ENCODE data around the gene ITPRIP. TPM values are rescaled to one million over a fixed set of nuclear protein-coding genes. Genes with fewer than 3 reads are reported as not detected.

The ITPRIP gene
- total RNA-seq, 1 donor from 2014 or later = 14.5 TPM

GRCh38 chr10:104336821-104337467 is 1.3 kb downstream of the ITPRIP start:
- H3K4me1 Mint-ChIP-seq (ENCODE audit: low read depth) = peaks cover 53% of the 10 kb centered on the region
- TF ChIP-seq, protein P1, sequence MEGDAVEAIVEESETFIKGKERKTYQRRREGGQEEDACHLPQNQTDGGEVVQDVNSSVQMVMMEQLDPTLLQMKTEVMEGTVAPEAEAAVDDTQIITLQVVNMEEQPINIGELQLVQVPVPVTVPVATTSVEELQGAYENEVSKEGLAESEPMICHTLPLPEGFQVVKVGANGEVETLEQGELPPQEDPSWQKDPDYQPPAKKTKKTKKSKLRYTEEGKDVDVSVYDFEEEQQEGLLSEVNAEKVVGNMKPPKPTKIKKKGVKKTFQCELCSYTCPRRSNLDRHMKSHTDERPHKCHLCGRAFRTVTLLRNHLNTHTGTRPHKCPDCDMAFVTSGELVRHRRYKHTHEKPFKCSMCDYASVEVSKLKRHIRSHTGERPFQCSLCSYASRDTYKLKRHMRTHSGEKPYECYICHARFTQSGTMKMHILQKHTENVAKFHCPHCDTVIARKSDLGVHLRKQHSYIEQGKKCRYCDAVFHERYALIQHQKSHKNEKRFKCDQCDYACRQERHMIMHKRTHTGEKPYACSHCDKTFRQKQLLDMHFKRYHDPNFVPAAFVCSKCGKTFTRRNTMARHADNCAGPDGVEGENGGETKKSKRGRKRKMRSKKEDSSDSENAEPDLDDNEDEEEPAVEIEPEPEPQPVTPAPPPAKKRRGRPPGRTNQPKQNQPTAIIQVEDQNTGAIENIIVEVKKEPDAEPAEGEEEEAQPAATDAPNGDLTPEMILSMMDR (IDR thresholded peaks at IDR 0.05) = no peak
- H3K9me3 Mint-ChIP-seq (ENCODE audit: low read depth) = no peaks in the 10 kb centered on the region
- peak overlapping the region; percentile 97 for H3K4me3 Mint-ChIP-seq (ENCODE audit: unreplicated experiment)
- H3K36me3 Mint-ChIP-seq (ENCODE audit: low read depth) = no peaks in the 10 kb centered on the region
- H3K27me3 Mint-ChIP-seq (ENCODE audit: low read depth) = no peaks in the 10 kb centered on the region
- peak overlapping the region; percentile 100 for H3K27ac Mint-ChIP-seq (ENCODE audit: unreplicated experiment)
- DNase-seq (ENCODE audit: low spot score) = no peak

- TF ChIP-seq, protein P1 (IDR thresholded peaks at IDR 0.05) = no peak
- Mint-ChIP-seq H3K27ac (ENCODE audit: unreplicated experiment) (no peak overlapping the region), H3K36me3 (ENCODE audit: low read depth) (no peaks in the 10 kb centered on the region), H3K4me1 (ENCODE audit: low read depth) (peaks cover 67% of the 10 kb centered on the region), H3K4me3 (ENCODE audit: unreplicated experiment) (no peak overlapping the region), H3K9me3 (ENCODE audit: low read depth) (no peaks in the 10 kb centered on the region), H3K27me3 (ENCODE audit: low read depth) (no peaks in the 10 kb centered on the region)
- DNase-seq (ENCODE audit: low spot score) = no peak
Measured at GRCh38 chr10:104334965-104335650, 3.2 kb downstream of the ITPRIP start.

DNA sequence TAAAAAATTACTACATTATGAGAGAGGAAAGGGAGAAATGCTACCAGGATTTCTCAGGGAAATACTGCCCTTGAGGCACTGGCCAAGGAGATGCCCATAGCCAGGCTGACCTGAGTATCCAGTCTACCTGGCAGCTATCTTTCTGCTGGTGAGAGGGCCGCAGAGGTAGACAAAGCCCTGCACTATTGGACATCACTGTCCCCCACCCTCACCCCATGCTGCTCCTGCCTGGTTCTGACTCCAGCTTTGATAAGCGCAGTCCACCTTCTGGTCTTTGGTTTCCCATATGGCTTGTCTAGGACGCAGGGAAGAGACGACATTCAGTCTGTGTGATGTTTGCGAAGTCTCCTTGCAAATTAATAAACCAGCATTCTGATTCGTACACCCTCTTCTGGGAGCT is 3.7 kb downstream of the ITPRIP start:
- H3K27me3 Mint-ChIP-seq (ENCODE audit: low read depth) = no peaks in the 10 kb centered on the region
- TF ChIP-seq, protein P1 (IDR thresholded peaks at IDR 0.05) = no peak
- DNase-seq (ENCODE audit: low spot score) = no peak
- no peaks in the 10 kb centered on the region for H3K9me3 Mint-ChIP-seq (ENCODE audit: low read depth)
- peaks cover 67% of the 10 kb centered on the region for H3K4me1 Mint-ChIP-seq (ENCODE audit: low read depth)
- no peak overlapping the region for H3K4me3 Mint-ChIP-seq (ENCODE audit: unreplicated experiment)
- H3K36me3 Mint-ChIP-seq (ENCODE audit: low read depth) = no peaks in the 10 kb centered on the region
- no peak overlapping the region for H3K27ac Mint-ChIP-seq (ENCODE audit: unreplicated experiment)

- H3K4me1 Mint-ChIP-seq (ENCODE audit: low read depth) = peaks cover 67% of the 10 kb centered on the region
- no peaks in the 10 kb centered on the region for H3K9me3 Mint-ChIP-seq (ENCODE audit: low read depth)
- no peak for DNase-seq (ENCODE audit: low spot score)
- no peak overlapping the region for H3K4me3 Mint-ChIP-seq (ENCODE audit: unreplicated experiment)
- H3K36me3 Mint-ChIP-seq (ENCODE audit: low read depth) = no peaks in the 10 kb centered on the region
- H3K27ac Mint-ChIP-seq (ENCODE audit: unreplicated experiment) = no peak overlapping the region
- no peaks in the 10 kb centered on the region for H3K27me3 Mint-ChIP-seq (ENCODE audit: low read depth)
- TF ChIP-seq, protein P1 (IDR thresholded peaks at IDR 0.05) = no peak
Measured at GRCh38 chr10:104333728-104334373, 4.4 kb downstream of the ITPRIP start.

- no peaks in the 10 kb centered on the region for H3K27me3 Mint-ChIP-seq (ENCODE audit: low read depth)
- H3K9me3 Mint-ChIP-seq (ENCODE audit: low read depth) = no peaks in the 10 kb centered on the region
- TF ChIP-seq, protein P1 (IDR thresholded peaks at IDR 0.05) = no peak
- DNase-seq (ENCODE audit: low spot score) = no peak
- H3K27ac Mint-ChIP-seq (ENCODE audit: unreplicated experiment) = no peak overlapping the region
- H3K4me3 Mint-ChIP-seq (ENCODE audit: unreplicated experiment) = no peak overlapping the region
- no peaks in the 10 kb centered on the region for H3K36me3 Mint-ChIP-seq (ENCODE audit: low read depth)
- H3K4me1 Mint-ChIP-seq (ENCODE audit: low read depth) = peaks cover 71% of the 10 kb centered on the region
Measured at GRCh38 chr10:104333032-104333727, 5.1 kb downstream of the ITPRIP start.

Data from chondrocyte (in vitro differentiated cells).